ENCODE data around the gene LRRC42. TPM values are rescaled to one million over a fixed set of nuclear protein-coding genes. Genes with fewer than 3 reads are reported as not detected.

LRRC42 gene
- total and polyA plus RNA-seq, 9 of the 15 experiments (the other 6 are each of a cell fraction or from before 2014, with no cell fraction given) = 17.3 to 51.9 (median 35.5) TPM

- no peak for TF ChIP-seq CHD7 (IDR thresholded peaks at IDR 0.05; ENCODE audit: low read depth, low read length)
- TF ChIP-seq ZNF23 (CRISPR knock-in tag; IDR thresholded peaks at IDR 0.05) = no peak
- no peak for TF ChIP-seq RHOXF2B (CRISPR knock-in tag; conservative IDR thresholded peaks at IDR 0.05)
- no peak for TF ChIP-seq TEAD1 (CRISPR knock-in tag; IDR thresholded peaks at IDR 0.05)
- TF ChIP-seq SRF (CRISPR knock-in tag; IDR thresholded peaks at IDR 0.05) = peak in 1 of 2 experiments; percentile 29; a peak in 2 of 4 replicates
- TF ChIP-seq SMAD3 (CRISPR knock-in tag; conservative IDR thresholded peaks at IDR 0.05) = no peak
- no peak for TF ChIP-seq TSHZ1 (CRISPR knock-in tag; IDR thresholded peaks at IDR 0.05)
- TF ChIP-seq GTF2F1 (IDR thresholded peaks at IDR 0.05; ENCODE audit: low read depth, low read length) = 0 out of 2 replicates have a peak, but pooled peaks have one; percentile 27
- TF ChIP-seq U2AF2 (optimal IDR thresholded peaks at IDR 0.05; ENCODE audit: low read depth, low read length) = no peak
- peak; percentile 57; the same call in 1 of the 2 replicates for TF ChIP-seq ZNF212 (CRISPR knock-in tag; IDR thresholded peaks at IDR 0.05)
- TF ChIP-seq USF1 (CRISPR knock-in tag; IDR thresholded peaks at IDR 0.05) = no peak
These were observed 508 bp upstream of the LRRC42 start, which contains the start of gene IFT25 (continued) for GRCh38 chr1:53945433-53946251.

Data from K562 (cell line).